Stomach (tissue), 4 donors: ENCODE data around the gene GLRA3.

Experiments used
- CTCF ChIP-seq, 7 experiments: fragments of 450-650 bp in 4 of 7; fragments of 200-600 bp in 3 of 7; sonication (generic) in 3 of 7; IDR thresholded peaks; one replicate each; pipeline ENCODE4 v1.5.1; 2016 to 2019; ENCODE audit warnings: antibody characterized with exemption in 7 of 7, control low read depth in 2 of 7, mild to moderate bottlenecking in 1 of 7
- EP300 ChIP-seq: sonication (generic); formaldehyde crosslinking; IDR thresholded peaks from one replicate; pipeline ENCODE4 v1.6.1; 2017; ENCODE audit warnings: antibody characterized with exemption
- POLR2A ChIP-seq, 4 donors: fragments of 450-650 bp; IDR thresholded peaks; one replicate each; pipeline ENCODE4 v1.6.1; 2016; ENCODE audit warnings: antibody characterized with exemption in 4 of 4, control low read depth in 2 of 4, mild to moderate bottlenecking in 1 of 4, moderate library complexity in 1 of 4

GRCh38 chr4:174654634-174655033, 174.4 kb downstream of the GLRA3 start:
- TF ChIP-seq CTCF (IDR thresholded peaks at IDR 0.05): no peak
- no peak for TF ChIP-seq EP300
- no peak for TF ChIP-seq POLR2A (IDR thresholded peaks at IDR 0.05)
